ENCODE data around the gene SLC6A9. TPM values are rescaled to one million over a fixed set of nuclear protein-coding genes. Genes with fewer than 3 reads are reported as not detected.

Gene SLC6A9
- total RNA-seq, 1 donor from 2014 or later, result 4.7 TPM

- no peak for TF ChIP-seq CTCF (IDR thresholded peaks at IDR 0.05)
- H3K4me3 ChIP-seq, result peak overlapping the region in 1 of 2 donors; percentile 65
- H3K36me3 ChIP-seq, result peaks cover 9 to 14% of the 10 kb centered on the region in 2 donors
- H3K9me3 ChIP-seq, result no peaks in the 10 kb centered on the region
- H3K4me1 ChIP-seq, result peaks cover 11 to 27% of the 10 kb centered on the region in 2 donors
- no peaks in the 10 kb centered on the region for H3K27me3 ChIP-seq
- intact Hi-C loops (cut with DNase I), result no loop called here
- no peak for DNase-seq (ENCODE audit: low spot score in 2 of 2)
- H3K27ac ChIP-seq, result no peak overlapping the region
Measured at GRCh38 chr1:43977376-43978263, 53.6 kb downstream of the SLC6A9 start.

GRCh38 chr1:43976890-43977289 lies 54.4 kb downstream of the SLC6A9 start:
- no peak overlapping the region for H3K4me3 ChIP-seq
- intact Hi-C loops (cut with DNase I), result no loop called here
- H3K36me3 ChIP-seq, result peaks cover 13 to 19% of the 10 kb centered on the region in 2 donors
- no peaks in the 10 kb centered on the region for H3K9me3 ChIP-seq
- H3K27ac ChIP-seq, result no peak overlapping the region
- TF ChIP-seq CTCF (IDR thresholded peaks at IDR 0.05), result no peak
- H3K4me1 ChIP-seq, result peaks cover 11 to 27% of the 10 kb centered on the region in 2 donors
- H3K27me3 ChIP-seq, result no peaks in the 10 kb centered on the region
- DNase-seq (ENCODE audit: low spot score in 2 of 2), result no peak

GRCh38 chr1:43976045-43976444 lies 55.2 kb downstream of the SLC6A9 start:
- intact Hi-C loops (cut with DNase I), result no loop called here
- no peaks in the 10 kb centered on the region for H3K27me3 ChIP-seq
- H3K4me3 ChIP-seq, result peak overlapping the region; percentile 71 to 78
- peaks cover 11 to 27% of the 10 kb centered on the region in 2 donors for H3K4me1 ChIP-seq
- H3K36me3 ChIP-seq, result peaks cover 13 to 19% of the 10 kb centered on the region in 2 donors
- no peak overlapping the region for H3K27ac ChIP-seq
- no peak for TF ChIP-seq CTCF (IDR thresholded peaks at IDR 0.05)
- DNase-seq (ENCODE audit: low spot score in 2 of 2), result no peak
- no peaks in the 10 kb centered on the region for H3K9me3 ChIP-seq

- peaks cover 14 to 33% of the 10 kb centered on the region in 2 donors for H3K4me1 ChIP-seq
- no peaks in the 10 kb centered on the region for H3K27me3 ChIP-seq
- intact Hi-C loops (cut with DNase I), result loop anchor here (2.0 kb wide), 1 partner anchor 55 kb away; the partner anchor contains the start of gene SLC6A9
- no peak for TF ChIP-seq CTCF (IDR thresholded peaks at IDR 0.05)
- peak overlapping the region; percentile 84 to 89 for H3K27ac ChIP-seq
- peaks cover 13 to 19% of the 10 kb centered on the region in 2 donors for H3K36me3 ChIP-seq
- H3K4me3 ChIP-seq, result peak overlapping the region; percentile 71 to 78
- DNase-seq (ENCODE audit: low spot score in 2 of 2), result peak in 1 of 2 donors; percentile 80
- H3K9me3 ChIP-seq, result no peaks in the 10 kb centered on the region
Measured at GRCh38 chr1:43975249-43975961, 55.9 kb downstream of the SLC6A9 start.

GRCh38 chr1:43974443-43975248 lies 56.6 kb downstream of the SLC6A9 start, which contains the start of gene ATP6V0B:
ATP6V0B (plus strand) TSS chr1:43974960; CDS start chr1:43975041, 81 bp downstream.
- peak in 2 of 3 experiments; percentile 11 to 46 for TF ChIP-seq CTCF (IDR thresholded peaks at IDR 0.05)
- peak; percentile 87 to 97 for DNase-seq (ENCODE audit: low spot score in 2 of 2)

More at GRCh38 chr1:43974443-43975248, 56.6 kb downstream of the SLC6A9 start, which contains the start of gene ATP6V0B:
- H3K4me1 ChIP-seq, result peaks cover 17 to 35% of the 10 kb centered on the region in 2 donors
- peak within 1 kb of the TSS; percentile 84 to 89 for H3K27ac ChIP-seq
- H3K36me3 ChIP-seq, result peaks cover 13 to 19% of the 10 kb centered on the region in 2 donors
- peak within 1 kb of the TSS; percentile 71 to 78 for H3K4me3 ChIP-seq
- no peaks in the 10 kb centered on the region for H3K27me3 ChIP-seq
- intact Hi-C loops (cut with DNase I), result loop anchor here (1.0 to 5.0 kb wide), 4 partner anchors 17 to 267 kb away; partner anchors contain the start of genes CCDC24, IPO13, SLC6A9 and ST3GAL3
- H3K9me3 ChIP-seq, result no peaks in the 10 kb centered on the region
